Measurements from ENCODE around the gene CCDC57.
A peak's percentile ranks its signal among the peaks of the same experiment; 100 is the strongest.
"Not testable (repeated sequence)": the region's sequence is repeated elsewhere in the genome, so short reads cannot be mapped to it uniquely, and the experiment has no call there.

Gene CCDC57

DNA sequence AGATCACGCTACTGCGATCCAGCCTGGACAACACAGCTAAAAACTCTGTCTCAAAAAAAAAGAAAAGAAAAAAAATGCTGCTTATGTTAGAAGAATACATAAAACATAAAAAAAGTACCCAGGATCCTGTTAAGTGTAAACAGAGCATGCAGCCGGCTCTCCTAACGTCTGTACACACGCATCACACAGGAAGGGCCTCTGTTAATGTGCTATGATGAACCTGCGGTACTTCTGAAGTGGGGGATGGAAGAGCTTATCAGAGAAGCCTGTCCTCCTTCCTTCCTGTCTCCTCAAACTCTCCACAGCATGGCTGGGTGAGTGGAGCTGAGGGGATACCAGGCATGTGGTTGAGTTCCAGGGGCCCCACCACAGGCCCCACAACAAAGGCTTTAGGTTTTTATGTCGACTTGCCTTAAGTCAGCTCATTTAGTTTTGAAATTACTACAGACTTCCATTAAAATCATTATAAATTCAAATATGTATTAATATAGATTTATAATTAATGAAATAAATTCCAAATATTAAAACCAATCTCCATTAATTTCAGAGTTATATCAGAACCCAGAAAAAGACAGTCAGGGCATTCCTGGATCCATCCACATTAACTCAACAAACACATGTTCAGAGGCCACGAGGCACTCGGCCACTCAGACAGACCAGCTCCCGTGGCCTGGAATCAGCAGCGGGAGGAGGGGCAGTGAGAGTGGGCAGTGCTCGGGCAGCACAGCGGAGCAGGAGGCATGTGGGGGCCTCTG is 11.7 kb downstream of the CCDC57 start:
- DNase-seq, result peak; percentile 51

DNA sequence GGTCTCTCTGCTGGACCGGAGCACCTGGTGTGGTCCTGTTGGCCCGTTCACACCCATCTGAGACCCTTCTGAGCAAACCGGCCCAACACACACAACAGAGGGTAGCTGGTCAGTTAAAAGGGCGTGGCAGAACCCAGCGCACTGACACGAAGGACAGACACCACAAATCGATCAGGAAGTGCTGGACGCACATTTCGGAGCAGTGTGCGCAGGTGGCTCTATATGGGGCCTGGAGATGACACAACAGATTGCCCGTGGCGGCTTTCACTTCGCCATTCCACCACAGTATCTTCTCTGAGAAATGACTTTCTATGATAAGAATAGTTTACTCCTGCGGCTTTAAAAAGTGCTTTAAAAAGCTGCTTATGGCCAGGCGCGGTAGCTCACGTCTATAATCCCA is 12.5 kb downstream of the CCDC57 start:
- no peak for DNase-seq

DNA sequence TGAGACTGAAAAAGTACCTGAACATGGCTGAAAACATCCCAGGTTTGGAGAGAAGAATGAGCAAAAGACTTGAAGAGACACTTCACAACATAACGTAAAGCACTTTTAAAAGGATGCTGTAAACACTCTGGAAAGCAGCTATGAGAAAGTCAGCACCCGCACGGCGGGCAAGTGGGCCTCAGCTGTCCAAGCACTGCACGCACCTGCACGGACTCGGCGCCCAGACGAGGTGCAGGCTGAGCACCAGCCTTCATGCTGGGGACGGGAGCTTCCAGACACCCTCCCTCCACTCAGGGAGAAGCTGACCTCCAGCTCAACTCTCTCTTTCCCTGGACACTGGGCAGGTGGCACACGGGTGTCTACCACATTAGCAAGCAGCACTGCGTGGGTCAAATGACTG is 13.1 kb downstream of the CCDC57 start:
- no peak for DNase-seq

DNA sequence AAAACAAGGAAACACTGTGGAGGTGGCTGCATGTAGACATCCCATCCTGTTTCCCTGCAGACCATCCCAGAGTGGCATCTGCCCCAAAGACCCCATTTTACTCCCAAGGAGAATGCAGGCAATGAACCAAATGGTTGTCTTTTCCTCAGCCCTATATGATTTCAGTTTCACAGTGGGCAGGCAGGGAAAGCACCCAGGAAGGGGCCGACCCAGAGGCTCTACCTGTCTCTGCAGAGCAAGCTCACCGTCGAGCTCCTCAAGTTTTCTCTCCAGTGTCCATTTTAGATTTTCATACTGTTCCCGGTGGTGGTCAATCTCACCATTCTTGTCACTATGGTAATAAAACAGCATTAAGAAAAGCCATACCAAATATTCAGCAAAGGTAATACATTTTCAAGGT is 14.6 kb downstream of the CCDC57 start:
- no peak for DNase-seq

DNA sequence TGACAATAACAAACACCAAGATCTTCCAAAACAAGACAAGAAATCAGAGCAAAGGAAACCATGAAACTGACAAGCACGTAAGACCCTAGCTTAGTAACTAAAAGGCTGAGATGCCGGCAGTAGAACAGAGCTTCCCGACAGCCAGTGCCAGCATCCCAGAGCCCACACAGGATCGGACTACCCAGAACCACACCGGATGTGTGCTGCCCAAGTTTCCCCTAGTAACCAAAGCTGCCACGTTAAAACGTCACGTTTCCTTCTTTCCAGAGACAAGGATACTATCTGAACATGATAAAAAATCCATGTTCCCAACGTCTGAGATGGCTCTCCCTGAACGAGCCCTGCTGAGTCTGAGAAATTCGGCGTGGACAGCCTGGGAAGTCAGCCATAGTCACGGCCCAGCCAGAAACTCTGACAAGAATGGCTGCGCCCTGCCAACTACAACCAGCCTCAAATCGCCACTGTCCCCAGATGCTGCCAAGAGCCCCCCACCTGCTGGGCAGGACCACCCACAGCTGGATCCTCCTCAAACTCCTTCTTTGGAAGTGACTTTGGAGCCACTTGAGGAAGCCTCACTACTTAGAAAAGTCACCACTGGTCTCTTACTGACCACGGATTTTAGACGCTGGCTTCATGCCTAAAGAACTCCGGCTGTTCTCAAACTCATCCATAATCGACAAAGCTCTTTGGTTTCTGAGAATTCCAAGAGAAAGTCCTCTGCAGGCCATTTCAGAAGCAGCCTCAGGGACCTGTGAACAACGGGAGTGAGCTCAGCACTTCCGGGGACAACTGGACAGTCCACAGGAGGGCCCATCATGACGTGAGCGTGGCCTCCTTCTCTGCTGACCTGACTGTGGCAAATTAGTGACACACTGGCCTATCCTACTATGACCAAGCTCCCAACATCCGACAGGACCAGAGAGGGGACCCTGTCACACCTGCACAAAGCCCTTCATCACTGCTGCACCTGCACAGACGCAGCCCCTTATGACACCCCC is 16.7 kb downstream of the CCDC57 start:
- DNase-seq, result no peak

DNA sequence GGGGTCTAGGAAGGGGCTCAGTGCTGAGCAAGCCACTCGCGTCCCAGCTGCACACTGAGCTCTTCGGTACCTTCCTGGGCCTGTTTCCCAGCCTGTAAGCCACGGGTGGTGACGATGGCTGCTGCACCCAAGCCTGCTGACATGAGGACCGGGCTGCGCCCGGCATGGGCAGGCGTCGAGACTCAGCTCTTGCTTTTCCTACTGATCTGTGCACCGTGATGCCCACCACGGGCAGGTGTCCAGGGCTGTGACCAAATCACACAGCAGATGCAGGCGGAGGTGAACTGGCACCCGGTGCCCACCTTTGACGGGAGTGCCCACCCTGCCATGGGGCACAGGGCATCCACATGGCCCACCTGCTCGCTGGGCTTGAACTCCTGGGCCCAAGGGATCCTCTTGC is 17.9 kb downstream of the CCDC57 start:
- no peak for DNase-seq

DNA sequence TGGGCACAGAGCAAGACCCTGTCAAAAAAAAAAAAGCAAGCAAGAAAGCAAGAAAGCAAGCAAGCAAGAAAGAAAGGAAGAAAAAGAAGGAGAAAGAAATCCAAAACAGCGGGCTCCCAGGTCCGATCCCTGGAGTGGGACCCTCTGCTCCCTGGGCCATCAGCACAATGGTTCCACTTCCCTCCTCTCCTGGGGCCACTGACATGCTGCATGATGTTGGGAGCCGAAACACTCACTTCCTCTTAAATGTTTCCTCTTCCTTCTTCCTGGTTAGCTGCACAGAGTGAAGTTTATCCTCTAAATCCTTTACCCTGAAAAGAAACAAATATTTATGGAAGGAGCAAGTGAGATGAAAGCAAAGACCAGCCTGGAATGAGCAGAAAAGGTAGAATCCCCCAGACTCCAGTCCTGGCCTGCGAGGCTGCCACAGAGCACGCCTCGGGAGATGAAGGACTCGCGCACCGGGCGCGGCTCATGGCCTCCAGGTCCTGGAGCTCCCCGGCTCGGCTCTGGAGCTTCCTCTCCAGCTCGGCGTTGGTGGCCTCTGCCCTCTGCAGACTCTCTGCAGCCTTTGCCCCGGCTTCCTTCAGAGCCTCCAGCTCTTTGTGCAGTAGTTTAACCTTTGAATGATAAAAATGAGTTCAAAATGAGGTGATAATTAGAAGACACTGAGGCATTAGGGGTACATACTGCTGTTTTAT is 19.0 kb downstream of the CCDC57 start:
- DNase-seq, result no peak

DNA sequence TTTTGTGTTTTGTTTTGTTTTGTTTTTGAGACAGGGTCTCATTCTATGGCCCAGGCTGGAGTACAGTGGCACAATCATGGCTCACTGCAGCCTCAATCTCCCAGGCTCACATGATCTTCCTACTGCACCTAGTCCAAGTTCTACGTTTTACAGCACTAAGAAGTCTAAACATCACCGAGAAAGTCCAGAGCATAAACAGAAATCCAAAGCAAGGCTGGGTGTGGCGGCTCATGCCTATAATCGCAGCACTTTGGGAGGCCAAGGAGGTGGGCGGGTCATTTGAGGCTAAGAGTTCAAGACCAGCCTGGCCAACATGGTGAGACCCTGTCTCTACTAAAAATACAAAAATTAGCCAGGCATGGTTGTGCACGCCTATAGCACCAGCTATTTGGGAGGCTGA is 19.6 kb downstream of the CCDC57 start:
- DNase-seq, result not testable (repeated sequence)

DNA sequence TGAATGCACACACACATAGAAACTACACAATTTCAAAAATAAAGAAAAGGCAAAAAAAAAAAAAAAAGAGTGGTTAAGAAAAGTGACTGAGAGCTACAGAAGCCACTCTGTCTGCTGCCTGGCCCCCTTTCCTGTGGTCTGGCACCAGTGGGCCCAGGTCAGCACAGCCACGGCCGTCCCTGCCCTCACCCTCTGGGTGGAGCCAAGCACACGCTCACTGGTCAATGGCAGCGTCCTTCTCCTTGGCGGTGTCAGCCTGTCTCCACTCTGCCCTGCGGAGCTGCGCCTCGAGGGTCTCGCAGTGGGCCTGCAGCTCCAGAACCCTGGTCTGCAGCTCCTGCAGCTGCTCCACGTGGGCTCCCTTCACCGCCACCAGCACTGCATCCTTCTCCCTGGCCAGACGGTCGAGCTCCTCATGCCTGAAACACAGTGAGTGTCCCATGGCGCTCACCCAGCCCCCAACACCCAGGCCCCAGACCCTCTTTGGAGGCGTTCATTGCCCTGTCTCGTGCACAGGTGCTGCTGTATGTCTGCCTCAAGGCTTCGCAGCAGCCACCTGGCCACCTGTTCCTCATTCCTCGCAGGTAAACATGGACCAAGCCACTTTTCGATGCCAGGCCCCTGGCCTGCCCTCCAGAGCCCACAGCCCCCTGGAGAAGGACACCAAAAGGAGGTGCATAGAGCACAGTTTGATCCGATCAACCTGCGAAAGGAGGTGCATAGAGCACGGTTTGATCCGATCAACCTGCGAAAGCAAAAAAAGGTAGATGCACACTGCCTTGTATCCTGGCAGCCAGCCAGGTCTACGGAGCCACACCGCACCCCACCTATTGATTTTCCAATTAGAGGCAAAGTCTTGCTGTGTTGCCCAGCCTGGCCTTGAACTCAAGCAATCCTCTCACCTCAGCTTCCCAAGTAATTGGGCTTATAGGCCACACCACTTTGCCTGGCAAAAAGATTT is 24.4 kb downstream of the CCDC57 start:
- no peak for DNase-seq

DNA sequence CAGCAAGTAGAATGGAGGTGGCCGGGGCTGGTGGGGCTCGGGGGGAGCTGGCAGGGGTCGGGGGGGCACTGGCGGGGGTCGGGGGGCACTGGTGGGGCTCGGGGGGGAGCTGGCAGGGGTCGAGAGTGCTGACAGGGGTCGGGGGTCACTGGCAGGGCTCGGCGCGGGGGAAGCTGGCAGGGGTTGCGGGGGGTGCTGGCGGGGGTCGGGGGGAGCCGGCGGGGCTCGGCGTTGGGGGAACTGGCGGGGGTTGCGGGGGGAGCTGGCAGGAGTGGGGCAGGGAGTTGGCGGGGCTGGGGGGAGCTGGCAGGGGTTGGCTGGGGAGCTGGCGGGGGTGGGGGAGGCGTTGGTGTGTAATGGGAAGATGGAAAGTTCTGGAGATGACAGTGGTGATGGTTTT is 25.1 kb downstream of the CCDC57 start:
- no peak for DNase-seq

DNA sequence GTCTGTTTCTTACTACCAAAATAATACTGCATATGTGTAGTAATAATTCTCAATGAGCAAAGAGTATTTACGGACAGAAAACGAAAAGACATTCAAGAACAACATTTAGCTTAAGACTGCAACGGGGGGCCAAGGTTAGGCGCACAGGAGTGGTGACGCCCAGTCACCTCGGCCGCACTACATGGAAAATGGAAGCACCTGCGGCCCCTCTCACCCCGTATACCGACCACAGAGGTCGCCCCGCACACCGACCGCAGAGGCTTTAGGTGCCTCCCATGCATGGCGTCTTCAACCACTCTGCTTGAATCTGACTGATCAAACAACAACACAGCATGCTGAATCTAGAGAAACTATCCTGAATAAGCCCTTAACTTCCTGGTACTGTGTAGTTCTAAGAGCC is 26.4 kb downstream of the CCDC57 start:
- no peak for DNase-seq

DNA sequence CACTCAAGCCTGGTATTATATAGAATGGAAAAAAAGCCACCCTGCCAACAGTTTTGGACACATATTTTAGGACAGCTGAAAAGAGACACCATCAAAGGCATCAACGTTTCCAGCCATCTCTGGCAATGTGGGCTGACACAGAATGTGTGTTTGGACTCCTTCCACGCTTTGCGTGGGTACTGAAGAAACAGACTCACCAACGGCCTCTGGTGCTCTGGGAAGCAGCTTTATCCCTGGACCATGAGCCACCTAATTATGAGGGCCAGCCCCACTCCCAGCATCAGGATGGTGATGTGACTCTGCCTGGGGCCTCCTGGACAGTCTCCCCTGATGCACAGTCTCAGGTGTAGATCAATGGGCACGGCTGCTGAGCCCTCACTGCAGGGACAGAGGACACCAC is 27.9 kb downstream of the CCDC57 start:
- no peak for DNase-seq

DNA sequence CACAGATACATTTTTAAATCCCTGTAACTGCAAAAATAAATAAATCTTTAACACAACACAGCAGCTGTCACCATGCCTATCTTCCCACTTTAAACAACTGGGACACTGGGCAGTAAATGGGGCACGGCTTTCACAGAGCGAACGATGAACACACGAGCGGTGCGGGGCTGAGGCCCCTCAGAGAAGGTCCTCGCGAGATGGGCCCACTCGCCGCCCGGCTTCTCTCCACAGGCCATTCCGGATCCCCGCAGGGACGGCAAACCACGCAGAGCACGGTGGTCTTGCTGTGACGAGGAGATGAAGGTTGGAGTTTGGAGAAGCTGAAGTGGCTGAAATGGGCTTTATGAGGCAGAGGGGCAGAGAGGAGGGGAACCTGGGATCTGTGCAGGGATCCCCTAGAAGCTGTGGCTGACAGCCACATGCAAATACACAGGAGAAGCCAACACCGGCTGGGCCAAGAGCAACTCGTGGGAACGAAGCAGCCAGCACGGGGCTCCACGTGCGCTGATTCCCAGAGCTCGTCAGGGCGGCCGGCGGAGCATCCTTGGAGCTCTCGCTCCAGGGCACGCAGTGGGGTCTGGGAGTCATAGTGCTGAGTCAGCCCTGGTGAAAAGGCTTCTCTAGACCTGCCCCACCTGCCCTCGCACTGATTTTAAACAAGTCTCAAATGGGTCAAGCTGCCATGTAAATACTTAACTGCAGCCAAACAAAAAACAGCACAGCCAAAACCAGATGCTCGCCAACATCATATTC is 31.7 kb downstream of the CCDC57 start:
- no peak for DNase-seq

DNA sequence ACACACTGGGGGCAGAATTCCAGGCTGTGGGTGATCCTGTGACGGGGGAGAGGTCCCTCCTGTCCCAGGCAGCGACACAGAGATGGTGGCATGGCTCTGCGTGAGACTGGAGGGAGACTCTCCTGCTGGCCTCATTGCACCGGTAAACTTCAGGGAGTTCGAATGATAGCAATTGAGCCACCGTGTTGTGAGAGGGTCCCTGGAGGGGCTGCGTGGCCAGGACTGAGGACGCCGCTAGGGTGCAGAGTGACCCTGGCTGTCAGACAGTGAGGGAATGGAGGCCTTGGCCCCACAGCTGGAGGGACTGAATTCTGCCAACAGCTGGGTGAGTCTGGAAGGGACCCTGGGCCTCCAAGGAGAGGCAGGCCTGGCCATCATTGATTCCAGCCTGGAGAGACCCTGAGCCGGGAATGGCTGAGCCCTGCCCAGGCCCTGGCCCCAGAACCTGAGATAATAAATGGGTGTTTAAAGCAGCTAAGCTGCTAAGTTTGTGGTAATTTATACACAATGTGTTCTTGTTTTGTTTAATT is 32.6 kb downstream of the CCDC57 start:
- no peak for DNase-seq

DNA sequence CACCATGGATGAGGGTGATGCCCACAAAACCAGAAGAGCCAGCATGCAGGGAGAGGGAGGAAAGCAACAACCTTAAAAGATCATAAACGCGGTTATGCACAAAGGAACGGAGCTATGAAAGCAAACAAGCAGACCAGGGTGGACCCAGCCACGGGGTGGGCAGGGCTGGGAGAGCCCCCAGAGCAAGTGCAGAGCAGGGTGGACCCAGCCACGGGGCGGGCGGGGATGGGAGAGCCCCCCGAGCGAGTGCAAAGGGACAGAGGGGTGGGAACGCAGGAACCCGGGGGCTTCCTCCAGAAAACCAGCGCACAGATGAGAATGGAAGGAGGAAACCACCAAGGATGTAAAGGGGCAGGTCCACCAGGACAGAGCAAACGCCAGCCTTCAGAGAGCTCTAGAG is 33.2 kb downstream of the CCDC57 start:
- DNase-seq, result no peak

DNA sequence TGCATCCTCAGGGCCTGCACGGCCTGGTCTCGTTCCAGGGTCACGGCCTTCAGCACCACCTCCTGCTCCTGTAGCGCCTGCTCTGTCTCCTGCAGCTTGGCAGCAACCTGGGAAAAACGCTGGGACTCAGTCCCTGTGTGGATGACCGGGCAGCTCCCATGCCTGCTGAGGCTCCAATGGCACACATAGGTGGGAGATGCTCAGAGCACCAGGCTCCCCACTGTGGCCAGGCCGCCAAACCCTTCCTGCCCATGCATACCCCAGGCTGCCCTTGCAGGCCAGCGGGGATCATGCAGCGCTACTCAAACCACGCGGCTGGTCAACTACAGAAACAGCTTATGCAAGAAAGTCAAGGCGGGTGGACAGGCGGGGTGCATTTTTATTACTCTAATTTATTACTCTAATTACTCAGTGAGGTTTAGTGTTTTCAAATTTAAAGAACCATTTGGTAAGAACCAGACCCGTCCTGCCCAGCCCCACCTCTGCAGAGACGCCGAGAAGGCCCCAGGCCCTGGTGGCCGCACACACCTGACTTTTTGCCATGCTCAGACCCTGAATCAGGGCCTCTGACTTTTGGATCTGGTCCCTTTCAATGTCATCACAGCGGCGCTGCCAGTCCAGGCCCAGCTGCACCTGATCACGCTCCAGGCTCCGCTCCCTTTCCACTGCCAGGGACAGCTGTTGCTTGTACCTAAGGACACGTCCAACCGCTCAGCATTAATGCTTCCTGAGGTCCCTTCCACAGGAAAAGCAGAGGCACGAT is 34.0 kb downstream of the CCDC57 start:
- no peak for DNase-seq

DNA sequence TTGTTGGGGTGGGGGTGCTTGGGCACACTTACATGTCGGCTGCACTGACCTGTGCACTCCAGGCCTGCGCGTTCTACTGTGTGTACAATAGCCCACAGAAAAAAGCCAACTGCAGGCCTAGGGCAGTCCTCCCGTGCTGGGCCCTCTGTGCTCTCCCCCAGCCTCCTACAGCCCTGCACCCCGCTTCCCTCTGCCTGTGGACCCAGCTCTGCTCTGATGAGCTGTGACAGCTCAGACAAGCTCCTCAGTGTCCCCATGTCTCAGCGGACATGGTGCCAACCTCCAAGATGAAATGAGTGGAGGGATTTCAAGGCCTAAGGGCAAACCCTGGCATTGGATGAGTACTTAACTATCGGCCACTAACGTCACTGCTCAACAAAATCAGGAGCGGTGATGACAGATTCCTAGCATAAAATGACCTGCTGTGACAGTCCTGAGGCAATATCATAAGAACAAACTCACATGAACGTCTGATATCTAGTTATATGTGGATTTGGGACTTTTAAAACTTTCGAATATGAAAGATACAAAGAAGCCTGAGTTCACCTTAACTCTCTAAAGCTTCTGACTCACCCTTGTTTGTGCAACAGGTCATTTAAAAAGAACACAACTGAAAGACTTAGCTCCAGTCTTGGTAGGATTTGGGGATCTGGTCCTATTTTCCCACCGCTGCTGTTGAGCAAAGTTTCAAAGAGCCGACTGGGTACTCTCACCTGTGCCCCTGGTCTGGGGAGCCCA is 34.7 kb downstream of the CCDC57 start:
- no peak for DNase-seq

DNA sequence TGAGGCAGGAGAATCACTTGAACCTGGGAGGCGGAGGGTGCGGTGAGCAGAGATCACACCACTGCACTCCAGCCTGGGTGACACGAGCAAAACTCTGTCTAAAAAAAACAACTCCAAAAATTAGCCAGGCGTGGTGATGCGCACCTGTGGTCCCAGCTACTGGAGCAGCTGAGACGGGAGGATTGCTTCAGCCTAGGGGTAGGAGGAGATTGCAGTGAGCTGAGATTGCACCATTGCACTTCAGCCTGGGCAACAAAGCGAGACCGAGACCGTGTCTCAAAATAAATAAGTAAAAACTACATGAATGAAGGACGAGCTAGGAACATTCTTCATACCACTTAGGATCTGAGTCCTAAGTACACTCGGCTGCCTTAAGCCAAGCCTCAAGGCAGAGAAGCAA is 35.4 kb downstream of the CCDC57 start:
- DNase-seq, result no peak

DNA sequence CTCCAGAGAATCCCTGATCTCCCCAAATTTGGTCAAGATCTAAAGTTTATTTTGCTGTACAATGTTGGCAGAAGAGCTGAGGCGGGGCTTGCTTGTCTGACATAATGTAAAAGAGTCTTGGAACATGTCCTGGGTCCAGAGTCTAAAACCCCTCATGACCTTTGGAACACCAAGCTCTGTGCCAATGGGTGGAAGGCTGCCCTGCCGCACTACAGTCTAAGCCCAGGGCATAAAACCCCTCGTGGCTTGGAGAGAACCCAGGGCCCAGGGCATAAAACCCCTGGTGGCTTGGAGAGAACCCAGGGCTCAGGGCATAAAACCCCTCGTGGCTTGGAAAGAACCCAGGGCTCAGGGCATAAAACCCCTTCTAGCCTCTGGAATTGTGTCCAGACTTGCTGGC is 36.7 kb downstream of the CCDC57 start:
- no peak for DNase-seq

DNA sequence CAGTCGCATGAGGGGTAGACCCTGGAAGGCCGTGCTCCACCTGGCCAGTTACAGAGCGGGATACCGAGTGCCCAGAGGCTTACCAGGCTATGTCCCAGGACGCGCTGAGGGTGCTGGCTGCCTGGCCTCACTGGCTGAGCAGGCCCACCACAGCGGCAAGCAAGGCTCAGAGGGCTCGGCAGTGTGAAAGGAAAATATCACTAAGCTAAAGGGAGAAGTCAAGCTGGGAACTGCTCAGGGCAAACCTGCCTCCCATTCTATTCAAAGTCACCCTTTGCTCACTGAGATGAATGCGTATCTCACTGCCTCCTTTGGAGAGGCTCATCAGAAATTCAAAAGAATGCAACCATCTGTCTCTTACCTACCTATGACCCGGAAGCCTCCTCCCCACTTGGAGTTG is 37.4 kb downstream of the CCDC57 start:
- DNase-seq, result no peak

Data from KG1 (cell line).